A673 (cell line): ENCODE measurements around the gene MEGF11.

Experiments used
- EZH2 ChIP-seq: fragments of 200-600 bp; sonication (generic); IDR thresholded peaks from 2 replicates; pipeline ENCODE4 v1.6.1; 2017; ENCODE audit warnings: borderline replicate concordance, low read depth, mild to moderate bottlenecking, mixed read lengths, antibody characterized with exemption, low read length; ENCODE audit not compliant: poor library complexity, severe bottlenecking
- TF ChIP-seq, protein P1 (sequence below): fragments of 300-800, 200-600 bp; sonication (generic); conservative IDR thresholded peaks from 2 replicates; pipeline ENCODE4 v1.5.1; 2017; ENCODE audit warnings: low read depth, mild to moderate bottlenecking, antibody characterized with exemption, low read length, moderate library complexity, mixed read lengths

GRCh38 chr15:65918945-65919344 lies 334.6 kb downstream of the MEGF11 start:
- TF ChIP-seq, protein P1, sequence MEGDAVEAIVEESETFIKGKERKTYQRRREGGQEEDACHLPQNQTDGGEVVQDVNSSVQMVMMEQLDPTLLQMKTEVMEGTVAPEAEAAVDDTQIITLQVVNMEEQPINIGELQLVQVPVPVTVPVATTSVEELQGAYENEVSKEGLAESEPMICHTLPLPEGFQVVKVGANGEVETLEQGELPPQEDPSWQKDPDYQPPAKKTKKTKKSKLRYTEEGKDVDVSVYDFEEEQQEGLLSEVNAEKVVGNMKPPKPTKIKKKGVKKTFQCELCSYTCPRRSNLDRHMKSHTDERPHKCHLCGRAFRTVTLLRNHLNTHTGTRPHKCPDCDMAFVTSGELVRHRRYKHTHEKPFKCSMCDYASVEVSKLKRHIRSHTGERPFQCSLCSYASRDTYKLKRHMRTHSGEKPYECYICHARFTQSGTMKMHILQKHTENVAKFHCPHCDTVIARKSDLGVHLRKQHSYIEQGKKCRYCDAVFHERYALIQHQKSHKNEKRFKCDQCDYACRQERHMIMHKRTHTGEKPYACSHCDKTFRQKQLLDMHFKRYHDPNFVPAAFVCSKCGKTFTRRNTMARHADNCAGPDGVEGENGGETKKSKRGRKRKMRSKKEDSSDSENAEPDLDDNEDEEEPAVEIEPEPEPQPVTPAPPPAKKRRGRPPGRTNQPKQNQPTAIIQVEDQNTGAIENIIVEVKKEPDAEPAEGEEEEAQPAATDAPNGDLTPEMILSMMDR = no peak
- no peak for TF ChIP-seq EZH2
